Measurements from ENCODE around the gene NUP160. TPM values are rescaled to one million over a fixed set of nuclear protein-coding genes. Genes with fewer than 3 reads are reported as not detected.

Gene NUP160
- total and polyA plus RNA-seq, 2 of the 8 experiments (the other 6 are each of a cell fraction or from before 2014, with no cell fraction given), result 44.6 to 100 TPM

GRCh38 chr11:47786373-47786772 is 61.8 kb downstream of the NUP160 start:
- no peak overlapping the region for H2AFZ ChIP-seq (ENCODE audit: low read length)
- peaks cover 23 to 88% (median 69%) of the 10 kb centered on the region in 4 experiments for H3K36me3 ChIP-seq (ENCODE audit: control insufficient read depth in 2 of 4, insufficient read depth in 4 of 4, low read length in 3 of 4)
- H3K9ac ChIP-seq (replicated peaks in 1 of 4; ENCODE audit: extremely low read depth in 1 of 4, low read depth in 3 of 4, low read length in 3 of 4), result no peak overlapping the region
- no peaks in the 10 kb centered on the region for H3K4me1 ChIP-seq (replicated peaks in 1 of 4; ENCODE audit: control insufficient read depth in 3 of 4, insufficient read depth in 4 of 4, low read length in 3 of 4)
- no peaks in the 10 kb centered on the region for H3K79me1 ChIP-seq (ENCODE audit: low read depth, low read length)
- ChIA-PET CTCF (ENCODE audit: partially characterized antibody) (interaction anchor here (0.5 to 0.6 kb wide), 2 partner anchors 177 to 222 kb away, joined by 3 read pairs; no protein-coding TSS in a partner anchor), POLR2A (ENCODE audit: partially characterized antibody) (interaction anchor here (1.8 kb wide), 1 partner anchor 47 kb away, joined by 7 read pairs; no protein-coding TSS in a partner anchor)
- H3K79me2 ChIP-seq (ENCODE audit: control insufficient read depth in 1 of 2, insufficient read depth in 2 of 2, low read length in 2 of 2), result no peaks in the 10 kb centered on the region
- no peak for DNase-seq (ENCODE audit: low read depth in 1 of 2, low spot score in 2 of 2)
- H3K4me2 ChIP-seq (ENCODE audit: insufficient read depth in 1 of 2, low read depth in 2 of 2, low read length in 2 of 2), result no peak overlapping the region
- H4K91ac ChIP-seq (replicated peaks; ENCODE audit: insufficient read length, low read length), result no peak overlapping the region
- peaks cover 0 to 2% of the 10 kb centered on the region in 2 experiments for H4K20me1 ChIP-seq (replicated peaks in 1 of 2; ENCODE audit: control insufficient read depth in 1 of 2, insufficient read depth in 2 of 2, low read length in 2 of 2)
- H2BK12ac ChIP-seq (ENCODE audit: low read depth, low read length), result no peak overlapping the region
- H3K4ac ChIP-seq (replicated peaks; ENCODE audit: insufficient read length, low read depth, low read length), result no peak overlapping the region
- H3K56ac ChIP-seq (replicated peaks; ENCODE audit: insufficient read length, low read depth, low read length), result no peak overlapping the region
- H2AK5ac ChIP-seq (ENCODE audit: low read depth, low read length), result no peak overlapping the region
- no peak overlapping the region for H2BK15ac ChIP-seq (ENCODE audit: low read length)
- no peak overlapping the region for H4K8ac ChIP-seq (ENCODE audit: extremely low read depth, insufficient read depth, low read length)
- no peak overlapping the region for H3K27ac ChIP-seq (ENCODE audit: low read depth, low read length)
- TF ChIP-seq, protein P1, sequence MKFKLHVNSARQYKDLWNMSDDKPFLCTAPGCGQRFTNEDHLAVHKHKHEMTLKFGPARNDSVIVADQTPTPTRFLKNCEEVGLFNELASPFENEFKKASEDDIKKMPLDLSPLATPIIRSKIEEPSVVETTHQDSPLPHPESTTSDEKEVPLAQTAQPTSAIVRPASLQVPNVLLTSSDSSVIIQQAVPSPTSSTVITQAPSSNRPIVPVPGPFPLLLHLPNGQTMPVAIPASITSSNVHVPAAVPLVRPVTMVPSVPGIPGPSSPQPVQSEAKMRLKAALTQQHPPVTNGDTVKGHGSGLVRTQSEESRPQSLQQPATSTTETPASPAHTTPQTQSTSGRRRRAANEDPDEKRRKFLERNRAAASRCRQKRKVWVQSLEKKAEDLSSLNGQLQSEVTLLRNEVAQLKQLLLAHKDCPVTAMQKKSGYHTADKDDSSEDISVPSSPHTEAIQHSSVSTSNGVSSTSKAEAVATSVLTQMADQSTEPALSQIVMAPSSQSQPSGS (IDR thresholded peaks at IDR 0.05; ENCODE audit: low read length), result no peak
- TF ChIP-seq CREB1 (IDR thresholded peaks at IDR 0.05), result no peak
- TF ChIP-seq TBP (IDR thresholded peaks at IDR 0.05; ENCODE audit: low read depth, low read length), result no peak
- TF ChIP-seq FOSL1 (IDR thresholded peaks at IDR 0.05; ENCODE audit: insufficient read depth, low read depth, low read length), result no peak
- no peak for TF ChIP-seq EGR1 (IDR thresholded peaks at IDR 0.05; ENCODE audit: borderline replicate concordance, low read depth, low read length)
- TF ChIP-seq PHF8 (conservative IDR thresholded peaks at IDR 0.05; ENCODE audit: low read depth, low read length), result no peak
- no peak for TF ChIP-seq JUND (IDR thresholded peaks at IDR 0.05; ENCODE audit: low read length)
- no peak for TF ChIP-seq ZNF274 (IDR thresholded peaks at IDR 0.05; ENCODE audit: borderline replicate concordance, extremely low read depth, low read length)
- no peak for TF ChIP-seq CBX5 (IDR thresholded peaks at IDR 0.05; ENCODE audit: low read depth, low read length)
- no peak for TF ChIP-seq GABPA (IDR thresholded peaks at IDR 0.05; ENCODE audit: borderline replicate concordance, insufficient read depth, low read length)
- TF ChIP-seq POLR2AphosphoS5 (IDR thresholded peaks at IDR 0.05; ENCODE audit: low read depth, low read length), result no peak
- no peak overlapping the region for H2BK5ac ChIP-seq (ENCODE audit: low read depth, low read length)
- no peak overlapping the region for H2BK20ac ChIP-seq (ENCODE audit: low read length)
- H3K4me3 ChIP-seq (ENCODE audit: extremely low read depth in 1 of 4, insufficient read depth in 2 of 4, low read depth in 3 of 4, low read length in 4 of 4), result no peak overlapping the region
- H3K14ac ChIP-seq (ENCODE audit: insufficient read length), result no peak overlapping the region
- no peak overlapping the region for H3K23ac ChIP-seq (ENCODE audit: insufficient read length)
- no peak for FAIRE-seq
- H3K23me2 ChIP-seq (ENCODE audit: low read depth, low read length), result no peaks in the 10 kb centered on the region
- H3K18ac ChIP-seq (ENCODE audit: extremely low read depth, low read length), result no peak overlapping the region
- H3K9me3 ChIP-seq (ENCODE audit: insufficient read depth in 2 of 2, low read depth in 1 of 2, low read length in 1 of 2), result no peaks in the 10 kb centered on the region
- WGBS, 2 experiments (ENCODE audit: extremely low coverage in 1 of 2, insufficient coverage in 1 of 2, insufficient read length in 1 of 2, insufficient replicate concordance in 2 of 2, low coverage in 1 of 2, low lambda C conversion rate in 2 of 2, missing lambda C conversion rate in 1 of 2), result 98% methylated on average over 2 of the region's 2 CpGs; no CpG with 5 or more reads in 1 of the 2 experiments
- H3K27me3 ChIP-seq (replicated peaks in 1 of 4; ENCODE audit: control insufficient read depth in 3 of 4, extremely low read depth in 1 of 4, insufficient read depth in 3 of 4, low read length in 3 of 4), result no peaks in the 10 kb centered on the region
- H2BK120ac ChIP-seq (replicated peaks; ENCODE audit: low read depth, low read length), result no peak overlapping the region
- no peak overlapping the region for H4K5ac ChIP-seq (ENCODE audit: insufficient read length, low read depth, low read length)
